D721Med (cell line): ENCODE data around the gene RBFOX1.

Experiments used
- DNase-seq: peaks from one replicate; pipeline ENCODE4 v3.0.0; 2011; ENCODE audit warnings: low spot score; ENCODE audit not compliant: insufficient read length
- FAIRE-seq: peaks from 2 replicates; lab custom pipeline; 2011; peaks lifted over from hg19 to GRCh38; lab: Jason Lieb, UNC
- CTCF ChIP-seq: IDR thresholded peaks from 2 replicates; pipeline ENCODE4 v1.5.1; 2012; ENCODE audit warnings: mild to moderate bottlenecking, control low read depth; ENCODE audit not compliant: insufficient read depth; ENCODE audit errors: missing control alignments

RBFOX1 gene

GRCh38 chr16:7503666-7504065 is 171.0 kb downstream of the RBFOX1 start:
- no peak for TF ChIP-seq CTCF
- DNase-seq (no peak), FAIRE-seq (no peak)

GRCh38 chr16:7504844-7505243 is 172.2 kb downstream of the RBFOX1 start:
- TF ChIP-seq CTCF, result no peak
- no peak for DNase-seq
- FAIRE-seq, result no peak

- no peak for FAIRE-seq
- no peak for DNase-seq
- TF ChIP-seq CTCF, result no peak
Measured at GRCh38 chr16:7505495-7505894, 172.8 kb downstream of the RBFOX1 start.

- DNase-seq (no peak), FAIRE-seq (no peak)
- TF ChIP-seq CTCF, result no peak
Measured at GRCh38 chr16:7506363-7506762, 173.7 kb downstream of the RBFOX1 start.

- TF ChIP-seq CTCF, result no peak
- FAIRE-seq (no peak), DNase-seq (no peak)
Measured at GRCh38 chr16:7508656-7509055, 176.0 kb downstream of the RBFOX1 start.

GRCh38 chr16:7509963-7510601 is 177.4 kb downstream of the RBFOX1 start:
- DNase-seq (no peak), FAIRE-seq (no peak)
- no peak for TF ChIP-seq CTCF

- DNase-seq (no peak), FAIRE-seq (no peak)
- TF ChIP-seq CTCF, result no peak
Measured at GRCh38 chr16:7511549-7512260, 179.1 kb downstream of the RBFOX1 start.
